IMR-90 (cell line): Measurements from ENCODE around the gene INCA1. TPM values are rescaled to one million over a fixed set of nuclear protein-coding genes. Genes with fewer than 3 reads are reported as not detected.

Experiments
- ATAC-seq: fragments of 200-7000 bp; cut with Tn5 transposase; 2 replicates; pipeline ENCODE4 v1.9.1; 2020; ENCODE audit warnings: low read depth, mild to moderate bottlenecking, moderate library complexity
- BruUV-seq: library from RNA; stranded (reverse); fragments of 400-500 nt; replicated peaks from 2 replicates; lab custom pipeline; 2021; lab: Mats Ljungman, UMichigan
- CTCF ChIA-PET: fragments of 300-600 bp; formaldehyde crosslinking; extraction: SDS; loops from one replicate; lab custom pipeline; 2021; ENCODE audit warnings: antibody characterized with exemption; lab: Yijun Ruan, JAX
- POLR2A ChIA-PET: fragments of 300-600 bp; sonication (Branson Sonifier 250); formaldehyde crosslinking; loops from one replicate; lab custom pipeline; 2022; ENCODE audit warnings: antibody characterized with exemption; ENCODE audit not compliant: unreplicated experiment; lab: Charles Lee
- DNase-seq: peaks from one replicate; pipeline ENCODE4 v3.0.0; 2013
- H2AFZ ChIP-seq: replicated peaks from 2 replicates; pipeline ENCODE3; 2013; ENCODE audit warnings: low read length, mild to moderate bottlenecking; ENCODE audit not compliant: poor library complexity
- H2AK5ac ChIP-seq: 2 replicates; pipeline ENCODE4 v1.6.1; 2013; ENCODE audit warnings: low read depth, low read length, inconsistent platforms
- H2AK9ac ChIP-seq: replicated peaks from 2 replicates; pipeline ENCODE3; 2013; ENCODE audit warnings: mild to moderate bottlenecking, low read depth, low read length, moderate library complexity; ENCODE audit not compliant: poor library complexity
- H2BK120ac ChIP-seq: 2 replicates; pipeline ENCODE4 v1.6.1; 2013; ENCODE audit warnings: low read depth, low read length, inconsistent platforms
- H2BK15ac ChIP-seq: 3 replicates; pipeline ENCODE4 v1.6.1; 2013; ENCODE audit warnings: low read depth, low read length, inconsistent platforms
- H2BK20ac ChIP-seq: 2 replicates; pipeline ENCODE4 v1.6.1; 2013; ENCODE audit warnings: low read depth, mild to moderate bottlenecking, inconsistent platforms, low read length, moderate library complexity
- H2BK5ac ChIP-seq: 2 replicates; pipeline ENCODE4 v1.6.1; 2013; ENCODE audit warnings: mild to moderate bottlenecking, low read depth, low read length, inconsistent platforms; ENCODE audit not compliant: poor library complexity, severe bottlenecking
- H3K14ac ChIP-seq: replicated peaks from 2 replicates; pipeline ENCODE4 v1.6.1; 2013; ENCODE audit warnings: low read depth, low read length, inconsistent platforms
- H3K18ac ChIP-seq: 2 replicates; pipeline ENCODE4 v1.6.1; 2013; ENCODE audit warnings: low read depth, low read length, control low read depth
- H3K23ac ChIP-seq: 2 replicates; pipeline ENCODE4 v1.6.1; 2013; ENCODE audit warnings: low read depth, low read length, inconsistent platforms
- H3K27ac ChIP-seq: 2 replicates; pipeline ENCODE4 v1.5.1; 2013; ENCODE audit warnings: mild to moderate bottlenecking, control low read depth, low read length; ENCODE audit not compliant: insufficient read depth
- H3K27me3 ChIP-seq: 2 replicates; pipeline ENCODE4 v1.6.1; 2013; ENCODE audit warnings: low read length; ENCODE audit not compliant: control insufficient read depth, insufficient read depth
- H3K36me3 ChIP-seq: 2 replicates; pipeline ENCODE4 v1.6.1; 2013; ENCODE audit warnings: low read length, mixed read lengths; ENCODE audit not compliant: control insufficient read depth, insufficient read depth
- H3K4ac ChIP-seq: 2 replicates; pipeline ENCODE4 v1.6.1; 2013; ENCODE audit warnings: low read depth, low read length, inconsistent platforms
- H3K4me1 ChIP-seq: 2 replicates; pipeline ENCODE4 v1.6.1; 2013; ENCODE audit warnings: low read length, mixed read lengths; ENCODE audit not compliant: control insufficient read depth, insufficient read depth
- H3K4me2 ChIP-seq: 2 replicates; pipeline ENCODE4 v1.6.1; 2013; ENCODE audit warnings: low read depth, mild to moderate bottlenecking, control low read depth, low read length, moderate library complexity
- H3K4me3 ChIP-seq: 2 replicates; pipeline ENCODE4 v1.5.1; 2013; ENCODE audit warnings: low read depth, mild to moderate bottlenecking, control low read depth, low read length, moderate library complexity; ENCODE audit not compliant: insufficient read depth
- H3K56ac ChIP-seq: 2 replicates; pipeline ENCODE4 v1.6.1; 2013; ENCODE audit warnings: low read length, inconsistent platforms; ENCODE audit not compliant: insufficient read depth; ENCODE audit errors: extremely low read depth
- H3K79me1 ChIP-seq, 2 experiments: 2 replicates each; pipeline ENCODE4 v1.6.1; 2013; ENCODE audit warnings: low read length in 2 of 2, inconsistent platforms in 1 of 2, low read depth in 1 of 2
- H3K9ac ChIP-seq: 2 replicates; pipeline ENCODE4 v1.6.1; 2013; ENCODE audit warnings: low read depth, low read length, control low read depth
- H3K9me1 ChIP-seq: 2 replicates; pipeline ENCODE4 v1.6.1; 2013; ENCODE audit warnings: low read length, inconsistent platforms; ENCODE audit not compliant: insufficient read depth
- H3K9me3 ChIP-seq: 2 replicates; pipeline ENCODE4 v1.6.1; 2013; ENCODE audit warnings: low read length; ENCODE audit not compliant: control insufficient read depth, insufficient read depth
- H4K20me1 ChIP-seq: 2 replicates; pipeline ENCODE4 v1.6.1; 2013; ENCODE audit warnings: low read length, inconsistent platforms; ENCODE audit not compliant: insufficient read depth
- H4K5ac ChIP-seq: 2 replicates; pipeline ENCODE4 v1.6.1; 2013; ENCODE audit warnings: mild to moderate bottlenecking, low read depth, low read length, control low read depth
- H4K8ac ChIP-seq, 2 experiments: 2 replicates each; pipeline ENCODE4 v1.6.1; 2013; ENCODE audit warnings: low read depth in 2 of 2, low read length in 2 of 2, control low read depth in 1 of 2, inconsistent platforms in 1 of 2
- H4K91ac ChIP-seq: 2 replicates; pipeline ENCODE4 v1.6.1; 2013; ENCODE audit warnings: low read depth, low read length, inconsistent platforms; ENCODE audit not compliant: insufficient read depth
- BHLHE40 ChIP-seq: fragments of 150-350 bp; IDR thresholded peaks from 2 replicates; pipeline ENCODE4 v1.6.1; 2016; ENCODE audit warnings: mild to moderate bottlenecking, low read depth, low read length
- FOS ChIP-seq: fragments of 150-350 bp; IDR thresholded peaks from 2 replicates; pipeline ENCODE4 v1.6.1; 2016; ENCODE audit warnings: low read depth, low read length
- MAFK ChIP-seq: IDR thresholded peaks from 2 replicates; pipeline ENCODE4 v1.6.1; 2012; ENCODE audit warnings: low read depth, low read length, improper control_type of control experiment
- MXI1 ChIP-seq: IDR thresholded peaks from 2 replicates; pipeline ENCODE4 v1.6.1; 2012; ENCODE audit warnings: low read depth, mild to moderate bottlenecking, low read length, moderate library complexity, borderline replicate concordance
- NFE2L2 ChIP-seq: fragments of 150-350 bp; IDR thresholded peaks from 2 replicates; pipeline ENCODE4 v1.6.1; 2016; ENCODE audit warnings: low read depth, mild to moderate bottlenecking, low read length
- RAD21 ChIP-seq: IDR thresholded peaks from 2 replicates; pipeline ENCODE4 v1.6.1; 2012; ENCODE audit warnings: low read length, improper control_type of control experiment
- RCOR1 ChIP-seq: IDR thresholded peaks from 2 replicates; pipeline ENCODE4 v1.6.1; 2012; ENCODE audit warnings: mild to moderate bottlenecking, low read length, improper control_type of control experiment; ENCODE audit not compliant: insufficient replicate concordance
- WGBS, 2 experiments: methylation state at CpG; one replicate each; pipeline versions ENCODE4 v1.1.5 to v1.1.7; 2013; ENCODE audit warnings: missing lambda C conversion rate in 2 of 2; ENCODE audit not compliant: insufficient read length in 1 of 2; ENCODE audit errors: extremely low coverage in 2 of 2; 5-methylcytosine and 5-hydroxymethylcytosine counted together
- dilution Hi-C: fragments of 300-500 bp; cut with HindIII; formaldehyde crosslinking; loops from one replicate; pipeline ENCODE4 v1.14.3; 2018; ENCODE audit warnings: low sequenced_read_pairs; ENCODE audit not compliant: unreplicated experiment
- in situ Hi-C: fragments of 300-500 bp; cut with MboI; formaldehyde crosslinking; loops from 3 replicates; pipeline ENCODE4 v1.14.3; 2019; ENCODE audit warnings: low sequenced_read_pairs, inconsistent platforms, mixed read lengths
- intact Hi-C: fragments of 100-400 bp; cut with micrococcal nuclease; formaldehyde crosslinking; loops from 2 replicates; pipeline ENCODE4 v1.10.0; 2022
- polyA plus RNA-seq, 3 experiments: library from polyadenylated mRNA; depleted of rRNA; stranded (reverse); fragments of >200 nt; gene quantifications; 2 replicates each; pipeline ENCODE4 v1.2.3, GENCODE V29; 2012; ENCODE audit warnings: low replicate concordance in 1 of 3
- total RNA-seq: library from RNA; depleted of rRNA; stranded (reverse); fragments of >200 nt; gene quantifications from 2 replicates; pipeline ENCODE4 v1.2.3, GENCODE V29; 2012

The INCA1 gene
- total and polyA plus RNA-seq, 2 of the 4 experiments (the other 2 are of a cell fraction): 0.18 to 0.51 TPM

- no peak overlapping the region for H3K14ac ChIP-seq
- H4K91ac ChIP-seq: no peak overlapping the region
- no peak overlapping the region for H2BK120ac ChIP-seq
- H3K23ac ChIP-seq: no peak overlapping the region
- no peak overlapping the region for H3K27ac ChIP-seq
- peaks cover 26% of the 10 kb centered on the region for H4K20me1 ChIP-seq
- CTCF ChIA-PET: no interaction called here
- H2AK5ac ChIP-seq: no peak overlapping the region
- H2BK5ac ChIP-seq: no peak overlapping the region
- no peak for DNase-seq
- no peak overlapping the region for H3K4me3 ChIP-seq
- H2BK20ac ChIP-seq: no peak overlapping the region
- H3K56ac ChIP-seq: no peak overlapping the region
- ATAC-seq: no peak
- no peak overlapping the region for H4K5ac ChIP-seq
- H4K8ac ChIP-seq: no peak overlapping the region
- dilution Hi-C loops: no loop called here
- intact Hi-C loops: no loop called here
- no peak overlapping the region for H3K9ac ChIP-seq
- H3K27me3 ChIP-seq: no peaks in the 10 kb centered on the region
- H2AFZ ChIP-seq: no peak overlapping the region
- in situ Hi-C loops: no loop called here
- H3K4me1 ChIP-seq: peaks cover 17% of the 10 kb centered on the region
- H2BK15ac ChIP-seq: no peak overlapping the region
- H2AK9ac ChIP-seq: no peak overlapping the region
- H3K4ac ChIP-seq: no peak overlapping the region
- H3K9me3 ChIP-seq: no peaks in the 10 kb centered on the region
- H3K9me1 ChIP-seq: peaks cover 22% of the 10 kb centered on the region
- BruUV-seq: no TSS peak
- H3K4me2 ChIP-seq: no peak overlapping the region
- H3K36me3 ChIP-seq: peaks cover 55% of the 10 kb centered on the region
- 90% methylated on average over 14 of the region's 20 CpGs; no CpG with 5 or more reads in 1 of the 2 experiments for WGBS, 2 experiments
- H3K18ac ChIP-seq: no peak overlapping the region
- no peak for TF ChIP-seq MAFK
- TF ChIP-seq RCOR1: no peak
- no peak for TF ChIP-seq RAD21
- no peak for TF ChIP-seq MXI1
- no peak for TF ChIP-seq BHLHE40
- no peak for TF ChIP-seq FOS
- no peak for TF ChIP-seq NFE2L2
- peaks cover 28 to 56% of the 10 kb centered on the region in 2 experiments for H3K79me1 ChIP-seq
- POLR2A ChIA-PET: no interaction called here
Observed at GRCh38 chr17:5002121-5002788, 4.9 kb upstream of the INCA1 start.
